ENCODE data around the gene AGAP1. TPM values are rescaled to one million over a fixed set of nuclear protein-coding genes. Genes with fewer than 3 reads are reported as not detected.
"Not testable (repeated sequence)": the region's sequence is repeated elsewhere in the genome, so short reads cannot be mapped to it uniquely, and the experiment has no call there.

Gene AGAP1
- total RNA-seq, 1 donor from 2014 or later = 47.2 TPM

- no peak overlapping the region for H3K4me3 Mint-ChIP-seq (ENCODE audit: low read depth)
- H3K4me1 Mint-ChIP-seq (ENCODE audit: low read depth) = peaks cover 13% of the 10 kb centered on the region
- DNase-seq (ENCODE audit: low spot score, unreplicated experiment) = no peak
Observed at GRCh38 chr2:236089271-236090026, 595.6 kb downstream of the AGAP1 start.

DNA sequence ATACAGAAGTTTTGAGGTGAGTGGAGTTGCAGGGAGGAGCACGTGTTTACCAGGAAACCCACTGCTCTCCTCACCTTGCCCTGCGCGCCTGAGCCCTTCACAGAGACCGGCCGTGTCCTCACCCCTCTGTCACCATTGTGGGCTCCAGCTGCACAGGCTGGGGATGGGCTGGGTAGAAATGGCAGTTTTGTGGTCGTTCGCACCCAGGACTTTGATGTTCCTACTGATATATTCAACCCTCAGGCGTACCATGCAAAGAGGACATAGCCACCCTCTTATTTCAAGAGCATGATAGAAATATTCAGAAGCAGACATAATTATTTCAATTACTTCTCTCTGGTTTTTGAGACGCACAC is 596.2 kb downstream of the AGAP1 start:
- Mint-ChIP-seq H3K4me3 (ENCODE audit: low read depth) (no peak overlapping the region), H3K4me1 (ENCODE audit: low read depth) (peaks cover 13% of the 10 kb centered on the region), H3K36me3 (ENCODE audit: insufficient read depth) (no peaks in the 10 kb centered on the region), H3K27me3 (no peaks in the 10 kb centered on the region), H3K27ac (no peak overlapping the region), H3K9me3 (ENCODE audit: low read depth) (no peaks in the 10 kb centered on the region)
- no peak for DNase-seq (ENCODE audit: low spot score, unreplicated experiment)
- TF ChIP-seq, protein P1, sequence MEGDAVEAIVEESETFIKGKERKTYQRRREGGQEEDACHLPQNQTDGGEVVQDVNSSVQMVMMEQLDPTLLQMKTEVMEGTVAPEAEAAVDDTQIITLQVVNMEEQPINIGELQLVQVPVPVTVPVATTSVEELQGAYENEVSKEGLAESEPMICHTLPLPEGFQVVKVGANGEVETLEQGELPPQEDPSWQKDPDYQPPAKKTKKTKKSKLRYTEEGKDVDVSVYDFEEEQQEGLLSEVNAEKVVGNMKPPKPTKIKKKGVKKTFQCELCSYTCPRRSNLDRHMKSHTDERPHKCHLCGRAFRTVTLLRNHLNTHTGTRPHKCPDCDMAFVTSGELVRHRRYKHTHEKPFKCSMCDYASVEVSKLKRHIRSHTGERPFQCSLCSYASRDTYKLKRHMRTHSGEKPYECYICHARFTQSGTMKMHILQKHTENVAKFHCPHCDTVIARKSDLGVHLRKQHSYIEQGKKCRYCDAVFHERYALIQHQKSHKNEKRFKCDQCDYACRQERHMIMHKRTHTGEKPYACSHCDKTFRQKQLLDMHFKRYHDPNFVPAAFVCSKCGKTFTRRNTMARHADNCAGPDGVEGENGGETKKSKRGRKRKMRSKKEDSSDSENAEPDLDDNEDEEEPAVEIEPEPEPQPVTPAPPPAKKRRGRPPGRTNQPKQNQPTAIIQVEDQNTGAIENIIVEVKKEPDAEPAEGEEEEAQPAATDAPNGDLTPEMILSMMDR (IDR thresholded peaks at IDR 0.05; ENCODE audit: unreplicated experiment) = no peak

More at GRCh38 chr2:236089271-236090026, 595.6 kb downstream of the AGAP1 start:
- TF ChIP-seq, protein P1 (IDR thresholded peaks at IDR 0.05; ENCODE audit: unreplicated experiment) = no peak
- Mint-ChIP-seq H3K27ac (peak overlapping the region; percentile 49), H3K9me3 (ENCODE audit: low read depth) (no peaks in the 10 kb centered on the region), H3K27me3 (no peaks in the 10 kb centered on the region), H3K36me3 (ENCODE audit: insufficient read depth) (no peaks in the 10 kb centered on the region)

GRCh38 chr2:236090826-236091225 is 597.0 kb downstream of the AGAP1 start:
- not testable (repeated sequence) for H3K4me1 Mint-ChIP-seq (ENCODE audit: low read depth); H3K36me3 Mint-ChIP-seq (ENCODE audit: insufficient read depth); DNase-seq (ENCODE audit: low spot score, unreplicated experiment); H3K9me3 Mint-ChIP-seq (ENCODE audit: low read depth); H3K27ac Mint-ChIP-seq; H3K4me3 Mint-ChIP-seq (ENCODE audit: low read depth); H3K27me3 Mint-ChIP-seq

DNA sequence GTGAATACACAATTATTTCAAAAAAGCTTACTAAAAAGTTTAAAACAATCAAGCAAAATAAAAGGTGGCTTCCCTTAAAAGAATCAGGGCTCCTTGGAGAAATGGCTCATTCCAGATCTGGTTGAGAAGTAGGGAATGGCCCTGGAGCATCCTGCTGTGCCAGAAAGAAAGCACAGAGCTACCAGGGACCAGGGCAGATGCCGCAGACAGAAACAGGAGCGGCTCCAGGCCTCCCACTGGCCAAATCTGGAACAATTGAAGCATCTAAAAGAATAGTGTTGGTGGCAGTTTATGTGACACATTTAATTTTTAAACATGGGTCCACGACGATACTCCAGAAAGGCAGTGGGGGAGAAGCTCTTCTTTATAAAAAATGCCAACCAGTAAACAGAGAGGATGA is 598.9 kb downstream of the AGAP1 start:
- no peaks in the 10 kb centered on the region for H3K27me3 Mint-ChIP-seq
- TF ChIP-seq, protein P1 (IDR thresholded peaks at IDR 0.05; ENCODE audit: unreplicated experiment) = no peak
- no peak for DNase-seq (ENCODE audit: low spot score, unreplicated experiment)
- no peak overlapping the region for H3K27ac Mint-ChIP-seq
- H3K36me3 Mint-ChIP-seq (ENCODE audit: insufficient read depth) = no peaks in the 10 kb centered on the region
- H3K4me3 Mint-ChIP-seq (ENCODE audit: low read depth) = no peak overlapping the region
- no peaks in the 10 kb centered on the region for H3K4me1 Mint-ChIP-seq (ENCODE audit: low read depth)
- no peaks in the 10 kb centered on the region for H3K9me3 Mint-ChIP-seq (ENCODE audit: low read depth)

DNA sequence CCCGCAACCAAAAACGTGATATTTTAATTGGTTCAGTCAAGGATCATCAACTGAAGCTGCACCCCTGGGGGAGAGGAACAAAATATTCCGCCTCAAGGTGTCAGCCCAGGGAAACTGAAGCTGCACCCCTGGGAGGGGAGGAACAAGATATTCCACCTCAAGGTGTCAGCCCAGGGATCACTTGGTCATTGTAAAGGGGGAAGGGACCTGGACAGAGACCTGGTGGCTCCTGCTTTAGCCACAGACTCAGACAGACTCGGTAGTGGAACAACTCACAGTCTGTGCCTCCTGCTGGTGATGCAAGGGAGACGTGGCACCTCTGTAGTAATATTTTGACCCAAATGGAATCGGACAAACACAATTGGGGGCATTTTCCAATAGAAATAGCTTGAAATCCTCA is 599.3 kb downstream of the AGAP1 start:
- Mint-ChIP-seq H3K36me3 (ENCODE audit: insufficient read depth) (no peaks in the 10 kb centered on the region), H3K27me3 (no peaks in the 10 kb centered on the region), H3K4me3 (ENCODE audit: low read depth) (no peak overlapping the region), H3K9me3 (ENCODE audit: low read depth) (no peaks in the 10 kb centered on the region), H3K4me1 (ENCODE audit: low read depth) (no peaks in the 10 kb centered on the region), H3K27ac (no peak overlapping the region)
- no peak for DNase-seq (ENCODE audit: low spot score, unreplicated experiment)
- TF ChIP-seq, protein P1 (IDR thresholded peaks at IDR 0.05; ENCODE audit: unreplicated experiment) = no peak

- no peaks in the 10 kb centered on the region for H3K36me3 Mint-ChIP-seq (ENCODE audit: insufficient read depth)
- H3K9me3 Mint-ChIP-seq (ENCODE audit: low read depth) = no peaks in the 10 kb centered on the region
- TF ChIP-seq, protein P1 (IDR thresholded peaks at IDR 0.05; ENCODE audit: unreplicated experiment) = no peak
- no peak overlapping the region for H3K27ac Mint-ChIP-seq
- no peak for DNase-seq (ENCODE audit: low spot score, unreplicated experiment)
- no peaks in the 10 kb centered on the region for H3K4me1 Mint-ChIP-seq (ENCODE audit: low read depth)
- no peak overlapping the region for H3K4me3 Mint-ChIP-seq (ENCODE audit: low read depth)
- no peaks in the 10 kb centered on the region for H3K27me3 Mint-ChIP-seq
Observed at GRCh38 chr2:236095504-236095903, 601.7 kb downstream of the AGAP1 start.

Measured in progenitor cell of endocrine pancreas (in vitro differentiated cells).